Liver (tissue), 9 donors: ENCODE measurements around the gene PTPN4. TPM values are rescaled to one million over a fixed set of nuclear protein-coding genes. Genes with fewer than 3 reads are reported as not detected.

Experiments
- DNase-seq: peaks from one replicate; pipeline ENCODE4 v3.0.0-alpha.2; 2017; ENCODE audit warnings: low spot score
- H3K27ac ChIP-seq, 2 donors: one replicate each; pipeline ENCODE4 v1.7.0; 2013; ENCODE audit warnings: inconsistent platforms in 2 of 2, low read length in 2 of 2, control low read depth in 1 of 2, low read depth in 1 of 2, mild to moderate bottlenecking in 1 of 2
- H3K27me3 ChIP-seq, 4 donors: one replicate each; pipeline versions ENCODE4 v1.6.1 to v1.7.0; 2013; ENCODE audit warnings: low read length in 3 of 4, inconsistent platforms in 1 of 4, mild to moderate bottlenecking in 1 of 4, moderate library complexity in 1 of 4; ENCODE audit not compliant: control insufficient read depth in 4 of 4, insufficient read depth in 4 of 4
- H3K36me3 ChIP-seq, 4 donors: one replicate each; pipeline versions ENCODE4 v1.6.1 to v1.7.0; 2013; ENCODE audit warnings: low read length in 3 of 4, mild to moderate bottlenecking in 3 of 4, low read depth in 1 of 4, moderate library complexity in 1 of 4; ENCODE audit not compliant: control insufficient read depth in 4 of 4, insufficient read depth in 3 of 4
- H3K4me1 ChIP-seq, 4 donors: one replicate each; pipeline versions ENCODE4 v1.6.1 to v1.7.0; 2013; ENCODE audit warnings: low read length in 3 of 4, mild to moderate bottlenecking in 3 of 4, moderate library complexity in 1 of 4; ENCODE audit not compliant: control insufficient read depth in 4 of 4, insufficient read depth in 4 of 4
- H3K4me3 ChIP-seq, 3 donors: one replicate each; pipeline versions ENCODE4 v1.6.1 to v1.7.0; 2013; ENCODE audit warnings: low read length in 3 of 3, control low read depth in 1 of 3, low read depth in 1 of 3, mild to moderate bottlenecking in 1 of 3
- H3K9ac ChIP-seq, 2 donors: one replicate each; pipeline ENCODE4 v1.7.0; 2013; ENCODE audit warnings: low read length in 2 of 2, mild to moderate bottlenecking in 2 of 2, moderate library complexity in 2 of 2, control low read depth in 1 of 2, low read depth in 1 of 2
- H3K9me3 ChIP-seq, 4 donors: one replicate each; pipeline versions ENCODE4 v1.6.1 to v1.7.0; 2013; ENCODE audit warnings: low read length in 3 of 4; ENCODE audit not compliant: control insufficient read depth in 4 of 4
- EGR1 ChIP-seq, 2 donors: IDR thresholded peaks; 2 replicates each; pipeline ENCODE4 v1.6.1; 2016 to 2018; ENCODE audit warnings: antibody characterized with exemption in 2 of 2, low read depth in 2 of 2
- FOXA1 ChIP-seq: IDR thresholded peaks from 2 replicates; pipeline ENCODE4 v1.6.1; 2016; ENCODE audit warnings: antibody characterized with exemption
- HNF4A ChIP-seq, 2 donors: conservative IDR thresholded peaks; 2 replicates each; pipeline ENCODE4 v1.6.1; 2016; ENCODE audit warnings: antibody characterized with exemption in 2 of 2, mild to moderate bottlenecking in 2 of 2
- HNF4G ChIP-seq: IDR thresholded peaks from 2 replicates; pipeline ENCODE4 v1.6.1; 2016; ENCODE audit warnings: antibody characterized with exemption
- JUND ChIP-seq, 2 donors: IDR thresholded peaks; 2 replicates each; pipeline ENCODE4 v1.6.1; 2016; ENCODE audit warnings: antibody characterized with exemption in 2 of 2
- NR2F2 ChIP-seq: IDR thresholded peaks from 2 replicates; pipeline ENCODE4 v1.6.1; 2016; ENCODE audit warnings: antibody characterized with exemption
- RAD21 ChIP-seq, 2 donors: IDR thresholded peaks; 2 replicates each; pipeline ENCODE4 v1.6.1; 2016; ENCODE audit warnings: antibody characterized with exemption in 2 of 2, mild to moderate bottlenecking in 2 of 2
- SP1 ChIP-seq: IDR thresholded peaks from 2 replicates; pipeline ENCODE4 v1.6.1; 2018; ENCODE audit warnings: antibody characterized with exemption, mild to moderate bottlenecking
- TAF1 ChIP-seq: conservative IDR thresholded peaks from 2 replicates; pipeline ENCODE4 v1.6.1; 2016; ENCODE audit warnings: antibody characterized with exemption, mild to moderate bottlenecking
- WGBS: extraction: QIAGEN DNeasy Blood & Tissue Kit; methylation state at CpG from one replicate; pipeline ENCODE4 v1.1.7; 2013; 5-methylcytosine and 5-hydroxymethylcytosine counted together
- polyA plus RNA-seq, 2 donors: library from polyadenylated mRNA; stranded (reverse) in 1 of 2; unstranded in 1 of 2; fragments of 200-250 nt in 1 of 2; fragments of >200 nt in 1 of 2; fragmentation: Nextera tagmentation in 1 of 2; extraction: Ambion mirVana in 1 of 2; gene quantifications; one replicate each; pipeline versions ENCODE4 v1.2.1 to v1.2.3, GENCODE V29; 2013 to 2015
- total RNA-seq, 2 donors: library from RNA; depleted of rRNA; stranded (reverse); fragments of >200 nt; gene quantifications; one replicate each; pipeline ENCODE4 v1.2.3, GENCODE V29; 2014
- TF ChIP-seq, protein P1 (sequence below): IDR thresholded peaks from 2 replicates; pipeline ENCODE4 v1.6.1; 2016; ENCODE audit warnings: antibody characterized with exemption, mild to moderate bottlenecking
- TF ChIP-seq, protein P2 (sequence below): IDR thresholded peaks from 2 replicates; pipeline ENCODE4 v1.6.1; 2016; ENCODE audit warnings: antibody characterized with exemption
- TF ChIP-seq, protein P3 (sequence below): IDR thresholded peaks from 2 replicates; pipeline ENCODE4 v1.6.1; 2016; ENCODE audit warnings: antibody characterized with exemption
- donor health status: healthy.
- donor health status: healthy.
- donor health status: healthy.
- donor health status: healthy.
- donor health status: healthy.

Gene PTPN4
- total and polyA plus RNA-seq, 4 donors = 4.2 to 34.6 (median 9.5) TPM

DNA sequence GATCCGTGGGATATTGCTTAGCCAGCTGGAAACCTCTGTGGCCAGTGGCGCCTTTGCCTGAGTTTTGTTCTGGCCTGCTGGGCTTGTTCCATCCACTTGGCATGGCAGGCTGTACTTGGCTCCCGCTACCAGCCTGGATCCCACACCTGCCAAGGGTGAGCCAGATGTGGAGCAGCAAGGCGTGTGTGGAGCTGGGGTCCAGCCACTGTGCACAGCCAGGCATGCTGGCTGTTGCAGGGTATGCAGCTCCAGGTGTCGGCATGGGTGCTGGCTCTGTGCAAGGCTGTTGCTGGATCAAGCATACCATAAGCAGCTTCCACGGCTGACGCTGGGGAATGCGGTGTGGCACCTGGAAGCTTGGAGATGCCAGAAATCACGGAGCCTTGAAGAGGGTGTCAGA is 34.5 kb downstream of the PTPN4 start:
- DNase-seq = no peak
- Histone ChIP-seq H3K36me3 (peaks cover 0 to 2% (median 0%) of the 10 kb centered on the region in 4 donors), H3K27me3 (no peaks in the 10 kb centered on the region), H3K4me3 (no peak overlapping the region), H3K9ac (no peak overlapping the region), H3K4me1 (no peaks in the 10 kb centered on the region), H3K27ac (no peak overlapping the region), H3K9me3 (no peaks in the 10 kb centered on the region)
- WGBS = 96% methylated on average over 9 of the region's 9 CpGs
- TF ChIP-seq, protein P1, sequence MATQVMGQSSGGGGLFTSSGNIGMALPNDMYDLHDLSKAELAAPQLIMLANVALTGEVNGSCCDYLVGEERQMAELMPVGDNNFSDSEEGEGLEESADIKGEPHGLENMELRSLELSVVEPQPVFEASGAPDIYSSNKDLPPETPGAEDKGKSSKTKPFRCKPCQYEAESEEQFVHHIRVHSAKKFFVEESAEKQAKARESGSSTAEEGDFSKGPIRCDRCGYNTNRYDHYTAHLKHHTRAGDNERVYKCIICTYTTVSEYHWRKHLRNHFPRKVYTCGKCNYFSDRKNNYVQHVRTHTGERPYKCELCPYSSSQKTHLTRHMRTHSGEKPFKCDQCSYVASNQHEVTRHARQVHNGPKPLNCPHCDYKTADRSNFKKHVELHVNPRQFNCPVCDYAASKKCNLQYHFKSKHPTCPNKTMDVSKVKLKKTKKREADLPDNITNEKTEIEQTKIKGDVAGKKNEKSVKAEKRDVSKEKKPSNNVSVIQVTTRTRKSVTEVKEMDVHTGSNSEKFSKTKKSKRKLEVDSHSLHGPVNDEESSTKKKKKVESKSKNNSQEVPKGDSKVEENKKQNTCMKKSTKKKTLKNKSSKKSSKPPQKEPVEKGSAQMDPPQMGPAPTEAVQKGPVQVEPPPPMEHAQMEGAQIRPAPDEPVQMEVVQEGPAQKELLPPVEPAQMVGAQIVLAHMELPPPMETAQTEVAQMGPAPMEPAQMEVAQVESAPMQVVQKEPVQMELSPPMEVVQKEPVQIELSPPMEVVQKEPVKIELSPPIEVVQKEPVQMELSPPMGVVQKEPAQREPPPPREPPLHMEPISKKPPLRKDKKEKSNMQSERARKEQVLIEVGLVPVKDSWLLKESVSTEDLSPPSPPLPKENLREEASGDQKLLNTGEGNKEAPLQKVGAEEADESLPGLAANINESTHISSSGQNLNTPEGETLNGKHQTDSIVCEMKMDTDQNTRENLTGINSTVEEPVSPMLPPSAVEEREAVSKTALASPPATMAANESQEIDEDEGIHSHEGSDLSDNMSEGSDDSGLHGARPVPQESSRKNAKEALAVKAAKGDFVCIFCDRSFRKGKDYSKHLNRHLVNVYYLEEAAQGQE = no peak
- TF ChIP-seq, protein P2, sequence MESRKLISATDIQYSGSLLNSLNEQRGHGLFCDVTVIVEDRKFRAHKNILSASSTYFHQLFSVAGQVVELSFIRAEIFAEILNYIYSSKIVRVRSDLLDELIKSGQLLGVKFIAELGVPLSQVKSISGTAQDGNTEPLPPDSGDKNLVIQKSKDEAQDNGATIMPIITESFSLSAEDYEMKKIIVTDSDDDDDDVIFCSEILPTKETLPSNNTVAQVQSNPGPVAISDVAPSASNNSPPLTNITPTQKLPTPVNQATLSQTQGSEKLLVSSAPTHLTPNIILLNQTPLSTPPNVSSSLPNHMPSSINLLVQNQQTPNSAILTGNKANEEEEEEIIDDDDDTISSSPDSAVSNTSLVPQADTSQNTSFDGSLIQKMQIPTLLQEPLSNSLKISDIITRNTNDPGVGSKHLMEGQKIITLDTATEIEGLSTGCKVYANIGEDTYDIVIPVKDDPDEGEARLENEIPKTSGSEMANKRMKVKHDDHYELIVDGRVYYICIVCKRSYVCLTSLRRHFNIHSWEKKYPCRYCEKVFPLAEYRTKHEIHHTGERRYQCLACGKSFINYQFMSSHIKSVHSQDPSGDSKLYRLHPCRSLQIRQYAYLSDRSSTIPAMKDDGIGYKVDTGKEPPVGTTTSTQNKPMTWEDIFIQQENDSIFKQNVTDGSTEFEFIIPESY = no peak
- TF ChIP-seq EGR1 (IDR thresholded peaks at IDR 0.05; ENCODE audit: low read depth in 2 of 2) (no peak), HNF4G (no peak), SP1 (no peak), FOXA1 (no peak), JUND (IDR thresholded peaks at IDR 0.05) (no peak), HNF4A (conservative IDR thresholded peaks at IDR 0.05) (no peak), NR2F2 (no peak), TAF1 (no peak), RAD21 (IDR thresholded peaks at IDR 0.05) (no peak)
- TF ChIP-seq, protein P3, sequence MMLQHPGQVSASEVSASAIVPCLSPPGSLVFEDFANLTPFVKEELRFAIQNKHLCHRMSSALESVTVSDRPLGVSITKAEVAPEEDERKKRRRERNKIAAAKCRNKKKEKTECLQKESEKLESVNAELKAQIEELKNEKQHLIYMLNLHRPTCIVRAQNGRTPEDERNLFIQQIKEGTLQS = no peak

DNA sequence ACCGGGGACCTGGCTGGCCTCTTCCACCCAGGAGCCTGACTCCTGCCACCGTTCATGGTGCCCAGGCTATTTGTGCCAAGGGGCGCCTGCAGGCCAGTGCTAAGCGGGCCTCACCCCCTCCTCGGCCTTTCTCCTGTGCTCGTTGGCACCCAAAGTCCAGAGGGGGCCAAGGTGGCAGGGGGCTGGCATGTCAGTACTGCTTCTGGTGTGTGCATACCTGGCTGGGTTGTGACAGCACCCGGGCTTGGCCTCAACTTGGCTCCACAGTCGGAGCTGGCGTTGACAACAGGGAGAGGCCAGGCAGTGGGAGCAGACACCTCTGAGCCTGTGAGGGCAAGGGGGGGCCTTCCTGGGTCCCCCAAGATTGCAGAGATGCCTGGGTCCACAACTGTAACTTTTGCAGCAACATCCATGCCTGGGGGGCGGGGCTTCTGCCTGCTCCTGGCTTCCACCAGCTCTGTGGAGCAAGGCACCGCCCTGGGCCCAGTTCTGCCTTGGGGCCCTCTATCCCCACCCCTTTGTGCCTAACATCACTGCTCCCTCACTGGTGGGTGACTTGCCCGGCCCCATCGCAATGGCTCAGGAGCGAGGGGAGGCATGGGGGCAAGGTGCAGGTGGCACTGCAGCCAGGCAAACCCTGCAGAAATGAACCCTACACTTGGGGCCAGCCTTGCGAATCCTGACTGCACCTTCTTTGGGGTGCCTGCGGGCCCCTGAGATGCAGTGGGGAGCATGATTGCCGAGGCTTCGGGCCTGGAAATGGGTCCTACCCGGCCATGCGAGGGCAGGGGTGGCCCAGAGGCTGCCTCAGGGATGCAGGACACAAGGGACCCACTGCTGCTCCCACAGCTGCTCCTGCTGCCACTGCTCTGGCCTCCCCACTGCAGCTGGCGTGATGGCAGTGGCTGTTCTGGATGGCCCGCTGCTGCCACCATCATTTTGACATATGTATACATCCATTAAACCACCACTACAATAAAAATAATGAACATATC is 35.9 kb downstream of the PTPN4 start:
- 96% methylated on average over 22 of the region's 22 CpGs for WGBS
- DNase-seq = no peak
- Histone ChIP-seq H3K27me3 (no peaks in the 10 kb centered on the region), H3K9me3 (no peaks in the 10 kb centered on the region), H3K9ac (no peak overlapping the region), H3K27ac (no peak overlapping the region), H3K4me3 (no peak overlapping the region), H3K4me1 (no peaks in the 10 kb centered on the region), H3K36me3 (peaks cover 0 to 2% (median 0%) of the 10 kb centered on the region in 4 donors)
- TF ChIP-seq, protein P1 = no peak
- TF ChIP-seq, protein P3 = no peak
- no peak for TF ChIP-seq EGR1 (IDR thresholded peaks at IDR 0.05; ENCODE audit: low read depth in 2 of 2)
